HepG2 (cell line): ENCODE data around the gene NFATC2. TPM values are rescaled to one million over a fixed set of nuclear protein-coding genes. Genes with fewer than 3 reads are reported as not detected.
A peak's percentile ranks its signal among the peaks of the same experiment; 100 is the strongest.

ENCODE experiments used
- FLYWCH1 ChIP-seq: sonication (generic); formaldehyde crosslinking; IDR thresholded peaks from 2 replicates; pipeline ENCODE4 v1.8.1; 2023; ENCODE audit warnings: mild to moderate bottlenecking, missing genetic modification reagents
- FOXP1 ChIP-seq, 2 experiments: fragments of 450-650 bp in 1 of 2; IDR thresholded peaks; 2 replicates each; pipeline ENCODE4 v1.6.1; 2017 to 2018; ENCODE audit warnings: antibody characterized with exemption in 1 of 2
- GTF2F1 ChIP-seq: fragments of 150-350 bp; IDR thresholded peaks from 2 replicates; pipeline ENCODE4 v1.6.1; 2014; ENCODE audit warnings: low read length
- LCORL ChIP-seq, 2 experiments: fragments of 450-650 bp in 1 of 2; sonication (generic) in 1 of 2; formaldehyde crosslinking in 1 of 2; IDR thresholded peaks; 2 replicates each; pipeline versions ENCODE4 v1.5.0 to v1.6.1; 2017 to 2020; ENCODE audit warnings: antibody characterized with exemption in 1 of 2, missing genetic modification reagents in 1 of 2
- MATR3 ChIP-seq: sonication (generic); formaldehyde crosslinking; IDR thresholded peaks from 2 replicates; pipeline ENCODE4 v1.4.0; 2020; ENCODE audit warnings: missing genetic modification reagents
- MEIS2 ChIP-seq: sonication (generic); formaldehyde crosslinking; IDR thresholded peaks from 2 replicates; pipeline ENCODE4 v1.9.0; 2021; ENCODE audit warnings: mild to moderate bottlenecking, missing genetic modification reagents
- NONO ChIP-seq, 2 experiments: fragments of 450-650 bp in 1 of 2; sonication (generic) in 1 of 2; formaldehyde crosslinking in 1 of 2; IDR thresholded peaks in 1 of 2; conservative IDR thresholded peaks in 1 of 2; 2 replicates each; pipeline versions ENCODE4 v1.6.1 to v1.8.0; 2017 to 2022; ENCODE audit warnings: mild to moderate bottlenecking in 1 of 2, missing genetic modification reagents in 1 of 2, moderate library complexity in 1 of 2
- NR2C2 ChIP-seq: sonication (generic); formaldehyde crosslinking; IDR thresholded peaks from 2 replicates; pipeline ENCODE4 v1.4.0; 2020; ENCODE audit warnings: missing genetic modification reagents, mild to moderate bottlenecking, moderate library complexity, borderline replicate concordance
- NR2F2 ChIP-seq: IDR thresholded peaks from 2 replicates; pipeline ENCODE4 v1.6.1; 2012; ENCODE audit warnings: low read depth, inconsistent platforms, borderline replicate concordance
- RFXAP ChIP-seq: sonication (generic); formaldehyde crosslinking; IDR thresholded peaks from 2 replicates; pipeline ENCODE4 v1.4.0; 2020; ENCODE audit warnings: missing genetic modification reagents, borderline replicate concordance
- TCF7L2 ChIP-seq: IDR thresholded peaks from 2 replicates; pipeline ENCODE4 v1.6.1; 2011; ENCODE audit warnings: mild to moderate bottlenecking, low read depth, low read length, moderate library complexity
- ZNF143 ChIP-seq: sonication (generic); formaldehyde crosslinking; IDR thresholded peaks from 2 replicates; pipeline ENCODE4 v1.4.0; 2020; ENCODE audit warnings: missing genetic modification reagents
- ZNF468 ChIP-seq: sonication (generic); formaldehyde crosslinking; IDR thresholded peaks from 2 replicates; pipeline ENCODE4 v1.8.0; 2022; ENCODE audit warnings: mild to moderate bottlenecking, moderate library complexity, missing genetic modification reagents
- ZSCAN20 ChIP-seq: sonication (generic); formaldehyde crosslinking; IDR thresholded peaks from 2 replicates; pipeline ENCODE4 v1.4.0; 2020; ENCODE audit warnings: missing genetic modification reagents, mild to moderate bottlenecking, borderline replicate concordance
- ZSCAN25 ChIP-seq: sonication (generic); formaldehyde crosslinking; IDR thresholded peaks from 2 replicates; pipeline ENCODE4 v1.8.0; 2022; ENCODE audit warnings: mild to moderate bottlenecking, missing genetic modification reagents
- polyA plus RNA-seq, 8 experiments: library from polyadenylated mRNA; depleted of rRNA in 3 of 8; stranded (reverse) in 7 of 8; unstranded in 1 of 8; fragments of >200 nt; fragmentation: Illumina TruSeq in 4 of 8; extraction: Trizol in 4 of 8; gene quantifications; 2 replicates each; pipeline versions ENCODE4 v1.2.1 to v1.2.3, GENCODE V29; 2011 to 2016; ENCODE audit warnings: low read depth in 4 of 8, missing spikeins in 1 of 8, mixed read lengths in 1 of 8; ENCODE audit not compliant: insufficient read depth in 1 of 8
- total RNA-seq, 5 experiments: library from RNA; depleted of rRNA; stranded (reverse); fragments of >200 nt; fragmentation: Illumina TruSeq; extraction: Trizol; gene quantifications; 2 replicates each; pipeline ENCODE4 v1.2.3, GENCODE V29; 2016; ENCODE audit warnings: low read depth in 1 of 5
- TF ChIP-seq, protein P1 (sequence below): sonication (generic); formaldehyde crosslinking; IDR thresholded peaks from 2 replicates; pipeline ENCODE4 v1.4.0; 2020; ENCODE audit warnings: missing genetic modification reagents
- TF ChIP-seq, protein P2 (sequence below): IDR thresholded peaks from 2 replicates; pipeline ENCODE4 v1.6.1; 2016; ENCODE audit warnings: missing genetic modification reagents, missing compliant biosample characterization
- TF ChIP-seq, protein P3 (sequence below): sonication (generic); formaldehyde crosslinking; IDR thresholded peaks from 2 replicates; pipeline ENCODE4 v1.5.1; 2020; ENCODE audit warnings: missing genetic modification reagents, mild to moderate bottlenecking, borderline replicate concordance
- TF ChIP-seq, protein P4 (sequence below): sonication (generic); formaldehyde crosslinking; IDR thresholded peaks from 2 replicates; pipeline ENCODE4 v1.4.0; 2020; ENCODE audit warnings: missing genetic modification reagents
- TF ChIP-seq, protein P5 (sequence below): sonication (generic); formaldehyde crosslinking; IDR thresholded peaks from 2 replicates; pipeline ENCODE4 v1.8.0; 2022; ENCODE audit warnings: mild to moderate bottlenecking, missing genetic modification reagents, moderate library complexity

The NFATC2 gene
- total and polyA plus RNA-seq, 2 of the 13 experiments (the other 11 are each of a cell fraction or from before 2014, with no cell fraction given), result 1.9 to 3.3 TPM

DNA sequence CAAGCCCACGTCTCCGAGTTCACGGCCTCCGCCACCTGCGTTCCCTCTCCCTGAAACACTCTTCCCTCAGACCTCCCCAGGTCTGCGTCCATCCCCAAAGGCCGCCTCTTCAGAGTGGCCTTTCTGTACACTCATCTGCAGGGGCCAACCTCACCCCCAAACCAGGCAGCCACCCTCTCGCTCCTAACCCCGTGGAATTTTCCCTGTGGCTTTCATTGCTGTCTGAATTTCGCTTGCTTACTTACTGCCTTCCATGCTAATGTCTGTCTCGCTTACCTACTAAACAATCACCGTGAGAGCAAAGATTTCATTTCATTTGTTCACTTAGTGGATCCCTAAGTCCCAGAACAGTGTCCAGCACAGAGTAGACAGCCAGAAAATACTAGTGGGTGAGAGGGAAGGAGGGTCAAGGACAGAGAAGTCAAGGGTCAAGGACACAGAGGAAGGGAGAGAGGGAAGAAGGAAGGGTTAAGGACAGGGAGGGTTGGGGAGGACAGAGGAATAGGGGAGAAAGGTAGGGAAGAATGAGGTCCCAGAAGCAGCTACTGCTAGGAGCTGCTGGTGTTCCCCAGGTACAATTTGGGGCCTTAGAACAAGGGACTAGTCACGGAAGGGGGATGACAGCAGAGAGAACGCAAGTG lies 114.7 kb downstream of the NFATC2 start (continued):
- TF ChIP-seq ZNF468 (CRISPR knock-in tag), result no peak
- TF ChIP-seq ZNF143, result no peak
- no peak for TF ChIP-seq NONO (IDR thresholded peaks at IDR 0.05)
- no peak for TF ChIP-seq NONO (CRISPR knock-in tag; conservative IDR thresholded peaks at IDR 0.05)
- TF ChIP-seq ZSCAN25 (CRISPR knock-in tag), result no peak
- no peak for TF ChIP-seq ZSCAN20
- TF ChIP-seq, protein P1, sequence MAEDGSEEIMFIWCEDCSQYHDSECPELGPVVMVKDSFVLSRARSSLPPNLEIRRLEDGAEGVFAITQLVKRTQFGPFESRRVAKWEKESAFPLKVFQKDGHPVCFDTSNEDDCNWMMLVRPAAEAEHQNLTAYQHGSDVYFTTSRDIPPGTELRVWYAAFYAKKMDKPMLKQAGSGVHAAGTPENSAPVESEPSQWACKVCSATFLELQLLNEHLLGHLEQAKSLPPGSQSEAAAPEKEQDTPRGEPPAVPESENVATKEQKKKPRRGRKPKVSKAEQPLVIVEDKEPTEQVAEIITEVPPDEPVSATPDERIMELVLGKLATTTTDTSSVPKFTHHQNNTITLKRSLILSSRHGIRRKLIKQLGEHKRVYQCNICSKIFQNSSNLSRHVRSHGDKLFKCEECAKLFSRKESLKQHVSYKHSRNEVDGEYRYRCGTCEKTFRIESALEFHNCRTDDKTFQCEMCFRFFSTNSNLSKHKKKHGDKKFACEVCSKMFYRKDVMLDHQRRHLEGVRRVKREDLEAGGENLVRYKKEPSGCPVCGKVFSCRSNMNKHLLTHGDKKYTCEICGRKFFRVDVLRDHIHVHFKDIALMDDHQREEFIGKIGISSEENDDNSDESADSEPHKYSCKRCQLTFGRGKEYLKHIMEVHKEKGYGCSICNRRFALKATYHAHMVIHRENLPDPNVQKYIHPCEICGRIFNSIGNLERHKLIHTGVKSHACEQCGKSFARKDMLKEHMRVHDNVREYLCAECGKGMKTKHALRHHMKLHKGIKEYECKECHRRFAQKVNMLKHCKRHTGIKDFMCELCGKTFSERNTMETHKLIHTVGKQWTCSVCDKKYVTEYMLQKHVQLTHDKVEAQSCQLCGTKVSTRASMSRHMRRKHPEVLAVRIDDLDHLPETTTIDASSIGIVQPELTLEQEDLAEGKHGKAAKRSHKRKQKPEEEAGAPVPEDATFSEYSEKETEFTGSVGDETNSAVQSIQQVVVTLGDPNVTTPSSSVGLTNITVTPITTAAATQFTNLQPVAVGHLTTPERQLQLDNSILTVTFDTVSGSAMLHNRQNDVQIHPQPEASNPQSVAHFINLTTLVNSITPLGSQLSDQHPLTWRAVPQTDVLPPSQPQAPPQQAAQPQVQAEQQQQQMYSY (CRISPR knock-in tag), result no peak
- TF ChIP-seq, protein P2, sequence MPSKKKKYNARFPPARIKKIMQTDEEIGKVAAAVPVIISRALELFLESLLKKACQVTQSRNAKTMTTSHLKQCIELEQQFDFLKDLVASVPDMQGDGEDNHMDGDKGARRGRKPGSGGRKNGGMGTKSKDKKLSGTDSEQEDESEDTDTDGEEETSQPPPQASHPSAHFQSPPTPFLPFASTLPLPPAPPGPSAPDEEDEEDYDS (CRISPR knock-in tag), result no peak
- no peak for TF ChIP-seq FLYWCH1
- peak; percentile 58; the same call in 1 of the 2 replicates for TF ChIP-seq NR2C2 (CRISPR knock-in tag)
- TF ChIP-seq MEIS2 (CRISPR knock-in tag), result no peak
- TF ChIP-seq FOXP1 (IDR thresholded peaks at IDR 0.05), result peak; percentile 29; the same call in 1 of the 2 replicates
- TF ChIP-seq FOXP1 (CRISPR knock-in tag; IDR thresholded peaks at IDR 0.05), result no peak
- TF ChIP-seq LCORL (IDR thresholded peaks at IDR 0.05), result 0 out of 2 replicates have a peak, but pooled peaks have one; percentile 22
- TF ChIP-seq LCORL (CRISPR knock-in tag; IDR thresholded peaks at IDR 0.05), result no peak
- TF ChIP-seq NR2F2, result 0 out of 2 replicates have a peak, but pooled peaks have one; percentile 19
- TF ChIP-seq, protein P3, sequence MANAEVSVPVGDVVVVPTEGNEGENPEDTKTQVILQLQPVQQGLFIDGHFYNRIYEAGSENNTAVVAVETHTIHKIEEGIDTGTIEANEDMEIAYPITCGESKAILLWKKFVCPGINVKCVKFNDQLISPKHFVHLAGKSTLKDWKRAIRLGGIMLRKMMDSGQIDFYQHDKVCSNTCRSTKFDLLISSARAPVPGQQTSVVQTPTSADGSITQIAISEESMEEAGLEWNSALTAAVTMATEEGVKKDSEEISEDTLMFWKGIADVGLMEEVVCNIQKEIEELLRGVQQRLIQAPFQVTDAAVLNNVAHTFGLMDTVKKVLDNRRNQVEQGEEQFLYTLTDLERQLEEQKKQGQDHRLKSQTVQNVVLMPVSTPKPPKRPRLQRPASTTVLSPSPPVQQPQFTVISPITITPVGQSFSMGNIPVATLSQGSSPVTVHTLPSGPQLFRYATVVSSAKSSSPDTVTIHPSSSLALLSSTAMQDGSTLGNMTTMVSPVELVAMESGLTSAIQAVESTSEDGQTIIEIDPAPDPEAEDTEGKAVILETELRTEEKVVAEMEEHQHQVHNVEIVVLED (CRISPR knock-in tag), result 0 out of 2 replicates have a peak, but pooled peaks have one; percentile 34
- TF ChIP-seq, protein P4, sequence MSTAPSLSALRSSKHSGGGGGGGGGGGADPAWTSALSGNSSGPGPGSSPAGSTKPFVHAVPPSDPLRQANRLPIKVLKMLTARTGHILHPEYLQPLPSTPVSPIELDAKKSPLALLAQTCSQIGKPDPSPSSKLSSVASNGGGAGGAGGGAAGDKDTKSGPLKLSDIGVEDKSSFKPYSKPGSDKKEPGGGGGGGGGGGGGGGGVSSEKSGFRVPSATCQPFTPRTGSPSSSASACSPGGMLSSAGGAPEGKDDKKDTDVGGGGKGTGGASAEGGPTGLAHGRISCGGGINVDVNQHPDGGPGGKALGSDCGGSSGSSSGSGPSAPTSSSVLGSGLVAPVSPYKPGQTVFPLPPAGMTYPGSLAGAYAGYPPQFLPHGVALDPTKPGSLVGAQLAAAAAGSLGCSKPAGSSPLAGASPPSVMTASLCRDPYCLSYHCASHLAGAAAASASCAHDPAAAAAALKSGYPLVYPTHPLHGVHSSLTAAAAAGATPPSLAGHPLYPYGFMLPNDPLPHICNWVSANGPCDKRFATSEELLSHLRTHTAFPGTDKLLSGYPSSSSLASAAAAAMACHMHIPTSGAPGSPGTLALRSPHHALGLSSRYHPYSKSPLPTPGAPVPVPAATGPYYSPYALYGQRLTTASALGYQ (CRISPR knock-in tag), result no peak
- TF ChIP-seq, protein P5, sequence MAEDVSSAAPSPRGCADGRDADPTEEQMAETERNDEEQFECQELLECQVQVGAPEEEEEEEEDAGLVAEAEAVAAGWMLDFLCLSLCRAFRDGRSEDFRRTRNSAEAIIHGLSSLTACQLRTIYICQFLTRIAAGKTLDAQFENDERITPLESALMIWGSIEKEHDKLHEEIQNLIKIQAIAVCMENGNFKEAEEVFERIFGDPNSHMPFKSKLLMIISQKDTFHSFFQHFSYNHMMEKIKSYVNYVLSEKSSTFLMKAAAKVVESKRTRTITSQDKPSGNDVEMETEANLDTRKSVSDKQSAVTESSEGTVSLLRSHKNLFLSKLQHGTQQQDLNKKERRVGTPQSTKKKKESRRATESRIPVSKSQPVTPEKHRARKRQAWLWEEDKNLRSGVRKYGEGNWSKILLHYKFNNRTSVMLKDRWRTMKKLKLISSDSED (CRISPR knock-in tag), result no peak
- no peak for TF ChIP-seq RFXAP
- no peak for TF ChIP-seq MATR3
- no peak for TF ChIP-seq TCF7L2
- 0 out of 2 replicates have a peak, but pooled peaks have one; percentile 13 for TF ChIP-seq GTF2F1
